Endodermal cell (in vitro differentiated cells): ENCODE data around the gene TRHDE. TPM values are rescaled to one million over a fixed set of nuclear protein-coding genes. Genes with fewer than 3 reads are reported as not detected.

Experiments
- DNase-seq: peaks from one replicate; pipeline ENCODE4 v3.0.0-alpha.2; 2017
- H3K27ac ChIP-seq: 2 replicates; pipeline ENCODE4 v1.5.1; 2013; ENCODE audit warnings: mild to moderate bottlenecking, low read depth, low read length, moderate library complexity
- H3K27me3 ChIP-seq: 2 replicates; pipeline ENCODE4 v1.6.1; 2013; ENCODE audit warnings: mild to moderate bottlenecking, low read length, moderate library complexity; ENCODE audit not compliant: insufficient read depth, control insufficient read depth, poor library complexity, severe bottlenecking
- H3K36me3 ChIP-seq: 2 replicates; pipeline ENCODE4 v1.7.0; 2013; ENCODE audit warnings: mild to moderate bottlenecking, low read length, moderate library complexity; ENCODE audit not compliant: control insufficient read depth, insufficient read depth
- H3K4me1 ChIP-seq: one replicate; pipeline ENCODE4 v1.7.0; 2013; ENCODE audit warnings: low read length; ENCODE audit not compliant: control insufficient read depth, insufficient read depth
- H3K4me3 ChIP-seq: 2 replicates; pipeline ENCODE4 v1.5.1; 2013; ENCODE audit warnings: mild to moderate bottlenecking, low read length, moderate library complexity
- H3K9ac ChIP-seq: 2 replicates; pipeline ENCODE4 v1.6.1; 2013; ENCODE audit warnings: mild to moderate bottlenecking, low read length, moderate library complexity; ENCODE audit not compliant: poor library complexity, severe bottlenecking; ENCODE audit errors: extremely low read depth
- H3K9me3 ChIP-seq: 2 replicates; pipeline ENCODE4 v1.6.1; 2013; ENCODE audit warnings: mild to moderate bottlenecking, low read length, moderate library complexity; ENCODE audit not compliant: control insufficient read depth
- H3K27ac Mint-ChIP-seq: 2 replicates; pipeline ENCODE4 v1.8.0; 2020; ENCODE audit warnings: mixed read lengths
- H3K27me3 Mint-ChIP-seq: 2 replicates; pipeline ENCODE4 v1.8.0; 2021; ENCODE audit warnings: mild to moderate bottlenecking, mixed read lengths; ENCODE audit not compliant: insufficient read depth
- H3K36me3 Mint-ChIP-seq: 2 replicates; pipeline ENCODE4 v1.8.0; 2020; ENCODE audit warnings: low read depth, mixed read lengths
- H3K4me1 Mint-ChIP-seq: 2 replicates; pipeline ENCODE4 v1.8.0; 2020; ENCODE audit warnings: mixed read lengths
- H3K4me3 Mint-ChIP-seq: 2 replicates; pipeline ENCODE4 v1.8.0; 2020; ENCODE audit warnings: mild to moderate bottlenecking, moderate library complexity, mixed read lengths
- H3K9me3 Mint-ChIP-seq: 2 replicates; pipeline ENCODE4 v1.8.0; 2020; ENCODE audit warnings: mild to moderate bottlenecking, mixed read lengths
- CTCF ChIP-seq: fragments of 200-600 bp; sonication (generic); conservative IDR thresholded peaks from 2 replicates; pipeline ENCODE4 v1.5.0; 2021; ENCODE audit warnings: antibody characterized with exemption, mild to moderate bottlenecking
- WGBS, 2 experiments: methylation state at CpG; one replicate each; pipeline versions ENCODE4 v1.1.5 to v1.1.7; 2013; ENCODE audit warnings: missing lambda C conversion rate in 2 of 2, mixed read lengths in 1 of 2; ENCODE audit not compliant: insufficient coverage in 1 of 2, insufficient read length in 1 of 2; 5-methylcytosine and 5-hydroxymethylcytosine counted together
- total RNA-seq, 2 donors: library from RNA; stranded (reverse); fragmentation: NEBNext Ultra II Directional in 1 of 2; extraction: Animal tissue kit (Norgen Biotek cat#: 25700) in 1 of 2; gene quantifications; 2 replicates in 1 of 2; 3 replicates in 1 of 2; pipeline ENCODE4 v1.2.1, GENCODE V29; 2021

TRHDE gene
- total RNA-seq, 2 donors from 2014 or later, result 0.20 to 1.2 TPM

GRCh38 chr12:72230589-72230988 is 41.6 kb upstream of the TRHDE start:
- H3K4me1 Mint-ChIP-seq, result no peaks in the 10 kb centered on the region
- H3K9me3 Mint-ChIP-seq, result no peaks in the 10 kb centered on the region
- no peaks in the 10 kb centered on the region for H3K36me3 Mint-ChIP-seq
- no peaks in the 10 kb centered on the region for H3K27me3 Mint-ChIP-seq
- Histone ChIP-seq H3K9ac (no peak overlapping the region), H3K27me3 (no peaks in the 10 kb centered on the region), H3K9me3 (no peaks in the 10 kb centered on the region), H3K27ac (no peak overlapping the region), H3K4me3 (no peak overlapping the region), H3K4me1 (no peaks in the 10 kb centered on the region), H3K36me3 (no peaks in the 10 kb centered on the region)
- 94% methylated on average over 3 of the region's 4 CpGs; no CpG with 5 or more reads in 1 of the 2 experiments for WGBS, 2 experiments
- H3K4me3 Mint-ChIP-seq, result no peak overlapping the region
- no peak overlapping the region for H3K27ac Mint-ChIP-seq
- DNase-seq, result no peak
- TF ChIP-seq CTCF, result no peak

- no peak overlapping the region for H3K27ac ChIP-seq
- Mint-ChIP-seq H3K27ac (no peak overlapping the region), H3K27me3 (no peaks in the 10 kb centered on the region), H3K4me1 (no peaks in the 10 kb centered on the region), H3K9me3 (peaks cover 4% of the 10 kb centered on the region), H3K4me3 (no peak overlapping the region), H3K36me3 (no peaks in the 10 kb centered on the region)
- no peak overlapping the region for H3K4me3 ChIP-seq
- H3K4me1 ChIP-seq, result no peaks in the 10 kb centered on the region
- TF ChIP-seq CTCF, result no peak
- no peak for DNase-seq
- no peak overlapping the region for H3K9ac ChIP-seq
- 86 to 100% methylated on average over 2 of the region's 2 CpGs for WGBS, 2 experiments
- H3K27me3 ChIP-seq, result no peaks in the 10 kb centered on the region
- no peaks in the 10 kb centered on the region for H3K36me3 ChIP-seq
- no peaks in the 10 kb centered on the region for H3K9me3 ChIP-seq
Measured at GRCh38 chr12:72234886-72235285, 37.3 kb upstream of the TRHDE start.

GRCh38 chr12:72236071-72236705 is 36.0 kb upstream of the TRHDE start:
- H3K27me3 Mint-ChIP-seq, result no peaks in the 10 kb centered on the region
- WGBS, 2 experiments, result no CpG with 5 or more reads among the region's 1 CpG
- H3K4me3 Mint-ChIP-seq, result no peak overlapping the region
- H3K9me3 ChIP-seq, result no peaks in the 10 kb centered on the region
- H3K36me3 Mint-ChIP-seq, result no peaks in the 10 kb centered on the region
- H3K27ac ChIP-seq, result no peak overlapping the region
- peaks cover 4% of the 10 kb centered on the region for H3K9me3 Mint-ChIP-seq
- no peaks in the 10 kb centered on the region for H3K4me1 ChIP-seq
- H3K4me1 Mint-ChIP-seq, result no peaks in the 10 kb centered on the region
- no peak overlapping the region for H3K4me3 ChIP-seq
- H3K36me3 ChIP-seq, result no peaks in the 10 kb centered on the region
- no peak overlapping the region for H3K9ac ChIP-seq
- H3K27me3 ChIP-seq, result no peaks in the 10 kb centered on the region
- H3K27ac Mint-ChIP-seq, result no peak overlapping the region
- no peak for TF ChIP-seq CTCF
- DNase-seq, result no peak
